ENCODE results near the gene PRDM16. TPM values are rescaled to one million over a fixed set of nuclear protein-coding genes. Genes with fewer than 3 reads are reported as not detected.

PRDM16 gene
- total and polyA plus RNA-seq, 8 donors = 9.6 to 18.0 (median 14.7) TPM

- peaks cover 0 to 4% of the 10 kb centered on the region in 2 donors for H3K4me1 ChIP-seq
- no peaks in the 10 kb centered on the region for H3K9me3 ChIP-seq
- peaks cover 3 to 55% of the 10 kb centered on the region in 2 donors for H3K27me3 ChIP-seq
- intact Hi-C loops (cut with DNase I) = no loop called here
- no peak overlapping the region for H3K27ac ChIP-seq
- no peak for TF ChIP-seq CTCF (IDR thresholded peaks at IDR 0.05)
- DNase-seq = no peak
- ATAC-seq = no peak
- H3K36me3 ChIP-seq = no peaks in the 10 kb centered on the region
- no peak overlapping the region for H3K4me3 ChIP-seq
Measured at GRCh38 chr1:3225661-3226060, 156.7 kb downstream of the PRDM16 start.

- intact Hi-C loops (cut with DNase I) = no loop called here
- no peak for ATAC-seq
- TF ChIP-seq CTCF (IDR thresholded peaks at IDR 0.05) = no peak
- peaks cover 0 to 4% of the 10 kb centered on the region in 2 donors for H3K4me1 ChIP-seq
- H3K27me3 ChIP-seq = peaks cover 3 to 60% of the 10 kb centered on the region in 2 donors
- H3K9me3 ChIP-seq = no peaks in the 10 kb centered on the region
- H3K27ac ChIP-seq = no peak overlapping the region
- no peaks in the 10 kb centered on the region for H3K36me3 ChIP-seq
- H3K4me3 ChIP-seq = no peak overlapping the region
- no peak for DNase-seq
Measured at GRCh38 chr1:3226191-3226590, 157.2 kb downstream of the PRDM16 start.

GRCh38 chr1:3226701-3227350 lies 157.8 kb downstream of the PRDM16 start:
- Histone ChIP-seq H3K27ac (no peak overlapping the region), H3K4me3 (no peak overlapping the region), H3K27me3 (peaks cover 3 to 66% of the 10 kb centered on the region in 2 donors), H3K4me1 (peaks cover 0 to 4% of the 10 kb centered on the region in 2 donors), H3K9me3 (no peaks in the 10 kb centered on the region), H3K36me3 (no peaks in the 10 kb centered on the region)
- no peak for ATAC-seq
- intact Hi-C loops (cut with DNase I) = no loop called here
- no peak for TF ChIP-seq CTCF (IDR thresholded peaks at IDR 0.05)
- DNase-seq = no peak

GRCh38 chr1:3227351-3227704 lies 158.3 kb downstream of the PRDM16 start:
- peaks cover 3 to 64% of the 10 kb centered on the region in 2 donors for H3K27me3 ChIP-seq
- H3K9me3 ChIP-seq = no peaks in the 10 kb centered on the region
- no peaks in the 10 kb centered on the region for H3K36me3 ChIP-seq
- peaks cover 0 to under 1% of the 10 kb centered on the region in 2 donors for H3K4me1 ChIP-seq
- DNase-seq (no peak), ATAC-seq (no peak)
- H3K4me3 ChIP-seq = no peak overlapping the region
- intact Hi-C loops (cut with DNase I) = no loop called here
- no peak for TF ChIP-seq CTCF (IDR thresholded peaks at IDR 0.05)
- H3K27ac ChIP-seq = no peak overlapping the region

GRCh38 chr1:3227893-3228292 lies 158.9 kb downstream of the PRDM16 start:
- ATAC-seq = no peak
- DNase-seq = no peak
- Histone ChIP-seq H3K4me1 (no peaks in the 10 kb centered on the region), H3K4me3 (no peak overlapping the region), H3K27me3 (peaks cover 3 to 64% of the 10 kb centered on the region in 2 donors), H3K27ac (no peak overlapping the region), H3K36me3 (no peaks in the 10 kb centered on the region), H3K9me3 (no peaks in the 10 kb centered on the region)
- intact Hi-C loops (cut with DNase I) = no loop called here
- no peak for TF ChIP-seq CTCF (IDR thresholded peaks at IDR 0.05)

All from left lung (tissue), 10 donors.